SK-N-SH (cell line): Measurements from ENCODE around the gene MTMR12. TPM values are rescaled to one million over a fixed set of nuclear protein-coding genes. Genes with fewer than 3 reads are reported as not detected.

Source experiments
- CTCF ChIA-PET: fragments of 300-600, 350-600 bp; formaldehyde crosslinking; extraction: SDS; loops from one replicate; lab custom pipeline; 2021; lab: Yijun Ruan, JAX
- POLR2A ChIA-PET: fragments of 350-600 bp; sonication (Branson Sonifier 250); formaldehyde crosslinking; extraction: SDS; loops from one replicate; lab custom pipeline; 2020; ENCODE audit warnings: antibody characterized with exemption, inconsistent platforms; lab: Yijun Ruan, JAX
- DNase-seq: peaks from one replicate; pipeline ENCODE4 v3.0.0; 2012
- H2AFZ ChIP-seq: fragments of 200-600 bp; sonication (generic); 2 replicates; pipeline ENCODE4 v1.8.1; 2016; ENCODE audit warnings: antibody characterized with exemption, mild to moderate bottlenecking, low read depth
- H3F3A ChIP-seq: fragments of 200-600 bp; sonication (generic); replicated peaks from 2 replicates; pipeline ENCODE3; 2016; ENCODE audit warnings: antibody characterized with exemption, mild to moderate bottlenecking; ENCODE audit not compliant: insufficient read depth
- H3K27ac ChIP-seq, 2 experiments: fragments of 200-500 bp in 1 of 2; fragments of 200-600 bp in 1 of 2; sonication (Bioruptor generic) in 1 of 2; sonication (generic), shearing (Covaris generic) in 1 of 2; 2 replicates each; pipeline versions ENCODE4 v1.5.1 to v1.6.1; 2014 to 2016; ENCODE audit warnings: low read depth in 2 of 2, inconsistent platforms in 1 of 2, low read length in 1 of 2, mild to moderate bottlenecking in 1 of 2, mixed read lengths in 1 of 2
- H3K27me3 ChIP-seq: fragments of 200-600 bp; sonication (generic), shearing (Covaris generic); 2 replicates; pipeline ENCODE4 v1.6.1; 2016; ENCODE audit warnings: mixed run types; ENCODE audit not compliant: insufficient read depth
- H3K36me3 ChIP-seq, 2 experiments: fragments of 200-500 bp in 1 of 2; fragments of 200-600 bp in 1 of 2; sonication (Bioruptor generic) in 1 of 2; sonication (generic) in 1 of 2; replicated peaks in 1 of 2; 2 replicates each; pipeline versions ENCODE3 to v1.5.1; 2014 to 2016; ENCODE audit warnings: low read length in 1 of 2, mild to moderate bottlenecking in 1 of 2; ENCODE audit not compliant: insufficient read depth in 2 of 2, control insufficient read depth in 1 of 2
- H3K4me1 ChIP-seq, 2 experiments: fragments of 200-500 bp in 1 of 2; fragments of 200-600 bp in 1 of 2; sonication (Bioruptor generic) in 1 of 2; sonication (generic), shearing (Covaris generic) in 1 of 2; 2 replicates each; pipeline versions ENCODE4 v1.5.1 to v1.6.1; 2014 to 2016; ENCODE audit warnings: low read depth in 1 of 2, low read length in 1 of 2, mixed run types in 1 of 2; ENCODE audit not compliant: insufficient read depth in 2 of 2, control insufficient read depth in 1 of 2
- H3K4me2 ChIP-seq: fragments of 200-600 bp; sonication (generic), shearing (Covaris generic); 2 replicates; pipeline ENCODE4 v1.6.1; 2017; ENCODE audit warnings: mixed run types
- H3K4me3 ChIP-seq, 2 experiments: fragments of 200-500 bp in 1 of 2; fragments of 200-600 bp in 1 of 2; sonication (Bioruptor generic) in 1 of 2; sonication (generic), shearing (Covaris generic) in 1 of 2; 2 replicates each; pipeline versions ENCODE4 v1.5.1 to v1.8.1; 2014 to 2016; ENCODE audit warnings: low read depth in 2 of 2, inconsistent platforms in 1 of 2, low read length in 1 of 2, mild to moderate bottlenecking in 1 of 2, mixed read lengths in 1 of 2, moderate library complexity in 1 of 2
- H3K79me2 ChIP-seq: fragments of 200-600 bp; sonication (generic); 2 replicates; pipeline ENCODE4 v1.8.1; 2017; ENCODE audit warnings: mild to moderate bottlenecking; ENCODE audit not compliant: insufficient read depth
- H3K9ac ChIP-seq: fragments of 200-600 bp; sonication (generic); 2 replicates; pipeline ENCODE4 v1.6.1; 2017; ENCODE audit warnings: mixed run types
- H3K9me2 ChIP-seq: fragments of 200-600 bp; sonication (generic); 2 replicates; pipeline ENCODE4 v1.6.1; 2017; ENCODE audit warnings: mixed run types
- H3K9me3 ChIP-seq: fragments of 200-600 bp; sonication (generic); 2 replicates; pipeline ENCODE4 v1.6.1; 2017; ENCODE audit warnings: mixed run types, mild to moderate bottlenecking, moderate library complexity
- H4K20me1 ChIP-seq: fragments of 200-600 bp; sonication (generic); 2 replicates; pipeline ENCODE4 v1.6.1; 2017; ENCODE audit warnings: mild to moderate bottlenecking, mixed run types; ENCODE audit not compliant: insufficient read depth
- CHD2 ChIP-seq: fragments of 150-350 bp; IDR thresholded peaks from 2 replicates; pipeline ENCODE4 v1.6.1; 2018; ENCODE audit warnings: low read length; ENCODE audit not compliant: partially characterized antibody
- ELF1 ChIP-seq: IDR thresholded peaks from 2 replicates; pipeline ENCODE4 v1.4.0; 2012
- EP300 ChIP-seq, 2 experiments: IDR thresholded peaks; 2 replicates each; pipeline versions ENCODE4 v1.4.0 to v1.6.1; 2012; ENCODE audit warnings: borderline replicate concordance in 1 of 2, low read depth in 1 of 2, low read length in 1 of 2
- EZH2phosphoT487 ChIP-seq: fragments of 200-600 bp; sonication (generic); IDR thresholded peaks from 2 replicates; pipeline ENCODE4 v1.6.1; 2017; ENCODE audit warnings: low read depth, mixed run types, mild to moderate bottlenecking, antibody characterized with exemption, moderate library complexity, borderline replicate concordance
- FOSL2 ChIP-seq: IDR thresholded peaks from 2 replicates; pipeline ENCODE4 v1.4.0; 2012; ENCODE audit warnings: low read depth, mild to moderate bottlenecking, moderate library complexity, borderline replicate concordance
- GABPA ChIP-seq: IDR thresholded peaks from 2 replicates; pipeline ENCODE4 v1.4.0; 2012; ENCODE audit warnings: low read depth, mild to moderate bottlenecking
- GATA2 ChIP-seq: sonication (generic); formaldehyde crosslinking; IDR thresholded peaks from 2 replicates; pipeline ENCODE4 v1.5.0; 2020; ENCODE audit warnings: mild to moderate bottlenecking, missing genetic modification reagents
- JUND ChIP-seq: IDR thresholded peaks from 2 replicates; pipeline ENCODE4 v1.4.0; 2012
- RCOR1 ChIP-seq: fragments of 150-350 bp; IDR thresholded peaks from 2 replicates; pipeline ENCODE4 v1.6.1; 2017; ENCODE audit warnings: antibody characterized with exemption, low read length
- RFX5 ChIP-seq: IDR thresholded peaks from 2 replicates; pipeline ENCODE4 v1.6.1; 2012; ENCODE audit warnings: mild to moderate bottlenecking, improper control_type of control experiment, low read length
- TAF1 ChIP-seq: IDR thresholded peaks from 2 replicates; pipeline ENCODE4 v1.6.1; 2012; ENCODE audit warnings: low read depth, mild to moderate bottlenecking, low read length, moderate library complexity, borderline replicate concordance
- TCF12 ChIP-seq: IDR thresholded peaks from 2 replicates; pipeline ENCODE4 v1.4.0; 2012
- TEAD4 ChIP-seq: IDR thresholded peaks from 2 replicates; pipeline ENCODE4 v1.4.0; 2012; ENCODE audit warnings: mild to moderate bottlenecking, borderline replicate concordance; ENCODE audit not compliant: insufficient read depth
- YY1 ChIP-seq: IDR thresholded peaks from 2 replicates; pipeline ENCODE4 v1.4.0; 2012; ENCODE audit warnings: low read depth, mild to moderate bottlenecking
- WGBS: methylation state at CpG from one replicate; pipeline ENCODE4 v1.1.6; 2017; ENCODE audit warnings: low lambda C conversion rate; 5-methylcytosine and 5-hydroxymethylcytosine counted together
- polyA plus RNA-seq, 3 experiments: library from polyadenylated mRNA; depleted of rRNA; stranded (reverse); fragments of >200 nt; gene quantifications; 2 replicates each; pipeline ENCODE4 v1.2.3, GENCODE V29; 2012
- TF ChIP-seq, protein P1 (sequence below): fragments of 150-350 bp; IDR thresholded peaks from 2 replicates; pipeline ENCODE4 v1.6.1; 2016; ENCODE audit warnings: mild to moderate bottlenecking, low read depth, low read length
- TF ChIP-seq, protein P2 (sequence below): IDR thresholded peaks from 2 replicates; pipeline ENCODE4 v1.4.0; 2012; ENCODE audit warnings: low read depth
- TF ChIP-seq, protein P3 (sequence below): fragments of 150-350 bp; IDR thresholded peaks from 2 replicates; pipeline ENCODE4 v1.6.1; 2017; ENCODE audit warnings: antibody characterized with exemption, low read length, low read depth, borderline replicate concordance
- TF ChIP-seq, protein P4 (sequence below): fragments of 200-600 bp; sonication (generic); IDR thresholded peaks from 2 replicates; pipeline ENCODE4 v1.6.1; 2017; ENCODE audit warnings: antibody characterized with exemption, mild to moderate bottlenecking, moderate library complexity
- TF ChIP-seq, protein P5 (sequence below): IDR thresholded peaks from 2 replicates; pipeline ENCODE4; 2012
- TF ChIP-seq, protein P6 (sequence below): IDR thresholded peaks from 2 replicates; pipeline ENCODE4 v1.4.0; 2012; ENCODE audit warnings: low read depth, borderline replicate concordance

The MTMR12 gene
- polyA plus RNA-seq, 1 of the 3 experiments (the other 2 are of a cell fraction) = 10.9 TPM

DNA sequence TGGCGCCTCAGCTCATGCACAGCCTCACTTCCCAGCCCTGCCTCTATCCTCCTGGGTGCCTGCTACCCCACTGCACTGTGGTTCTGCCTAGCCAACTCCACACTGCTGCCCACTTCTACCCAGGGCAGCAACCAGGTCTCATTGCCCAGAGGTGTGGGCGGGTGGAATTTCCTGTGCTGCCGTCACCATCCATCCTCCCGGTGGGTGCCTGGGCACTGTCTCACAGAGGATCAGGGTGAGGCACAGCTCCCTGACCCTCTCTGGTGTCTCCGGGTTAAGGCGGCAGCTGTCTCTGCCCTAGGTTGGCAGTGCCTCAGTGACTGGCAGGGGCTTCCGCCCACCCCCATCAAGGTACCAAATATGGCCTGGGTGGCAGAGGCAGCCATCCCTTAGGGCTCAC lies 4.3 kb upstream of the MTMR12 start:
- Histone ChIP-seq H3K9me3 (no peaks in the 10 kb centered on the region), H4K20me1 (no peaks in the 10 kb centered on the region), H3K27ac (no peak overlapping the region), H3K4me2 (no peak overlapping the region), H3K79me2 (peaks cover under 1% of the 10 kb centered on the region), H2AFZ (no peak overlapping the region), H3F3A (peaks cover 5% of the 10 kb centered on the region), H3K4me1 (no peaks in the 10 kb centered on the region), H3K9me2 (no peaks in the 10 kb centered on the region), H3K36me3 (no peaks in the 10 kb centered on the region), H3K9ac (no peak overlapping the region), H3K27me3 (no peaks in the 10 kb centered on the region), H3K4me3 (no peak overlapping the region)
- POLR2A ChIA-PET = no interaction called here
- 63% methylated on average over 2 of the region's 7 CpGs for WGBS
- TF ChIP-seq TAF1 = no peak
- no peak for TF ChIP-seq TCF12
- TF ChIP-seq RFX5 = no peak
- TF ChIP-seq JUND = no peak
- TF ChIP-seq GATA2 (CRISPR knock-in tag) = no peak
- no peak for TF ChIP-seq RCOR1
- TF ChIP-seq, protein P1, sequence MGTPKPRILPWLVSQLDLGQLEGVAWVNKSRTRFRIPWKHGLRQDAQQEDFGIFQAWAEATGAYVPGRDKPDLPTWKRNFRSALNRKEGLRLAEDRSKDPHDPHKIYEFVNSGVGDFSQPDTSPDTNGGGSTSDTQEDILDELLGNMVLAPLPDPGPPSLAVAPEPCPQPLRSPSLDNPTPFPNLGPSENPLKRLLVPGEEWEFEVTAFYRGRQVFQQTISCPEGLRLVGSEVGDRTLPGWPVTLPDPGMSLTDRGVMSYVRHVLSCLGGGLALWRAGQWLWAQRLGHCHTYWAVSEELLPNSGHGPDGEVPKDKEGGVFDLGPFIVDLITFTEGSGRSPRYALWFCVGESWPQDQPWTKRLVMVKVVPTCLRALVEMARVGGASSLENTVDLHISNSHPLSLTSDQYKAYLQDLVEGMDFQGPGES = no peak
- TF ChIP-seq GABPA = no peak
- no peak for TF ChIP-seq ELF1
- TF ChIP-seq, protein P2, sequence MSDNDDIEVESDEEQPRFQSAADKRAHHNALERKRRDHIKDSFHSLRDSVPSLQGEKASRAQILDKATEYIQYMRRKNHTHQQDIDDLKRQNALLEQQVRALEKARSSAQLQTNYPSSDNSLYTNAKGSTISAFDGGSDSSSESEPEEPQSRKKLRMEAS = no peak
- no peak for TF ChIP-seq EP300 (IDR thresholded peaks at IDR 0.05; ENCODE audit: borderline replicate concordance in 1 of 2, low read depth in 1 of 2, low read length in 1 of 2)
- TF ChIP-seq FOSL2 = no peak
- no peak for TF ChIP-seq TEAD4
- TF ChIP-seq, protein P3, sequence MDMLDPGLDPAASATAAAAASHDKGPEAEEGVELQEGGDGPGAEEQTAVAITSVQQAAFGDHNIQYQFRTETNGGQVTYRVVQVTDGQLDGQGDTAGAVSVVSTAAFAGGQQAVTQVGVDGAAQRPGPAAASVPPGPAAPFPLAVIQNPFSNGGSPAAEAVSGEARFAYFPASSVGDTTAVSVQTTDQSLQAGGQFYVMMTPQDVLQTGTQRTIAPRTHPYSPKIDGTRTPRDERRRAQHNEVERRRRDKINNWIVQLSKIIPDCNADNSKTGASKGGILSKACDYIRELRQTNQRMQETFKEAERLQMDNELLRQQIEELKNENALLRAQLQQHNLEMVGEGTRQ = no peak
- TF ChIP-seq YY1 = no peak
- TF ChIP-seq EZH2phosphoT487 = no peak
- TF ChIP-seq, protein P4, sequence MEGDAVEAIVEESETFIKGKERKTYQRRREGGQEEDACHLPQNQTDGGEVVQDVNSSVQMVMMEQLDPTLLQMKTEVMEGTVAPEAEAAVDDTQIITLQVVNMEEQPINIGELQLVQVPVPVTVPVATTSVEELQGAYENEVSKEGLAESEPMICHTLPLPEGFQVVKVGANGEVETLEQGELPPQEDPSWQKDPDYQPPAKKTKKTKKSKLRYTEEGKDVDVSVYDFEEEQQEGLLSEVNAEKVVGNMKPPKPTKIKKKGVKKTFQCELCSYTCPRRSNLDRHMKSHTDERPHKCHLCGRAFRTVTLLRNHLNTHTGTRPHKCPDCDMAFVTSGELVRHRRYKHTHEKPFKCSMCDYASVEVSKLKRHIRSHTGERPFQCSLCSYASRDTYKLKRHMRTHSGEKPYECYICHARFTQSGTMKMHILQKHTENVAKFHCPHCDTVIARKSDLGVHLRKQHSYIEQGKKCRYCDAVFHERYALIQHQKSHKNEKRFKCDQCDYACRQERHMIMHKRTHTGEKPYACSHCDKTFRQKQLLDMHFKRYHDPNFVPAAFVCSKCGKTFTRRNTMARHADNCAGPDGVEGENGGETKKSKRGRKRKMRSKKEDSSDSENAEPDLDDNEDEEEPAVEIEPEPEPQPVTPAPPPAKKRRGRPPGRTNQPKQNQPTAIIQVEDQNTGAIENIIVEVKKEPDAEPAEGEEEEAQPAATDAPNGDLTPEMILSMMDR = no peak
- no peak for TF ChIP-seq CHD2
- TF ChIP-seq, protein P5, sequence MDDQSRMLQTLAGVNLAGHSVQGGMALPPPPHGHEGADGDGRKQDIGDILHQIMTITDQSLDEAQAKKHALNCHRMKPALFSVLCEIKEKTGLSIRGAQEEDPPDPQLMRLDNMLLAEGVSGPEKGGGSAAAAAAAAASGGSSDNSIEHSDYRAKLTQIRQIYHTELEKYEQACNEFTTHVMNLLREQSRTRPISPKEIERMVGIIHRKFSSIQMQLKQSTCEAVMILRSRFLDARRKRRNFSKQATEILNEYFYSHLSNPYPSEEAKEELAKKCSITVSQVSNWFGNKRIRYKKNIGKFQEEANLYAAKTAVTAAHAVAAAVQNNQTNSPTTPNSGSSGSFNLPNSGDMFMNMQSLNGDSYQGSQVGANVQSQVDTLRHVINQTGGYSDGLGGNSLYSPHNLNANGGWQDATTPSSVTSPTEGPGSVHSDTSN = no peak
- TF ChIP-seq, protein P6, sequence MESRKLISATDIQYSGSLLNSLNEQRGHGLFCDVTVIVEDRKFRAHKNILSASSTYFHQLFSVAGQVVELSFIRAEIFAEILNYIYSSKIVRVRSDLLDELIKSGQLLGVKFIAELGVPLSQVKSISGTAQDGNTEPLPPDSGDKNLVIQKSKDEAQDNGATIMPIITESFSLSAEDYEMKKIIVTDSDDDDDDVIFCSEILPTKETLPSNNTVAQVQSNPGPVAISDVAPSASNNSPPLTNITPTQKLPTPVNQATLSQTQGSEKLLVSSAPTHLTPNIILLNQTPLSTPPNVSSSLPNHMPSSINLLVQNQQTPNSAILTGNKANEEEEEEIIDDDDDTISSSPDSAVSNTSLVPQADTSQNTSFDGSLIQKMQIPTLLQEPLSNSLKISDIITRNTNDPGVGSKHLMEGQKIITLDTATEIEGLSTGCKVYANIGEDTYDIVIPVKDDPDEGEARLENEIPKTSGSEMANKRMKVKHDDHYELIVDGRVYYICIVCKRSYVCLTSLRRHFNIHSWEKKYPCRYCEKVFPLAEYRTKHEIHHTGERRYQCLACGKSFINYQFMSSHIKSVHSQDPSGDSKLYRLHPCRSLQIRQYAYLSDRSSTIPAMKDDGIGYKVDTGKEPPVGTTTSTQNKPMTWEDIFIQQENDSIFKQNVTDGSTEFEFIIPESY = no peak
- DNase-seq = no peak
- CTCF ChIA-PET = interaction anchor here (4.2 kb wide), 1 partner anchor 12 kb away, joined by 26 read pairs; no protein-coding TSS in a partner anchor
